CD14-positive monocyte (primary cell): ENCODE results near the gene BUB3. TPM values are rescaled to one million over a fixed set of nuclear protein-coding genes. Genes with fewer than 3 reads are reported as not detected.
A peak's percentile ranks its signal among the peaks of the same experiment; 100 is the strongest.

Source experiments
- DNase-seq, 3 donors: peaks; one replicate each; pipeline ENCODE4 v3.0.0-alpha.2; 2011 to 2022
- H2AFZ ChIP-seq: 2 replicates; pipeline ENCODE4 v1.6.0; 2012; ENCODE audit warnings: mild to moderate bottlenecking, low read depth, low read length, inconsistent platforms; ENCODE audit not compliant: insufficient read depth, poor library complexity, severe bottlenecking
- H3K27ac ChIP-seq, 2 donors: 1 replicate in 1 of 2; 2 replicates in 1 of 2; pipeline ENCODE4 v1.5.1; 2012 to 2013; ENCODE audit warnings: low read length in 2 of 2, control low read depth in 1 of 2, inconsistent platforms in 1 of 2, low read depth in 1 of 2, mild to moderate bottlenecking in 1 of 2
- H3K27me3 ChIP-seq, 2 donors: one replicate each; pipeline versions ENCODE4 v1.6.0 to v1.6.1; 2011 to 2013; ENCODE audit warnings: low read length in 2 of 2; ENCODE audit not compliant: control insufficient read depth in 2 of 2, insufficient read depth in 2 of 2
- H3K36me3 ChIP-seq, 2 donors: replicated peaks in 1 of 2; 1 replicate in 1 of 2; 2 replicates in 1 of 2; pipeline versions ENCODE4 v1.5.1 to v1.6.1; 2012 to 2013; ENCODE audit warnings: low read length in 2 of 2, control low read depth in 1 of 2, inconsistent platforms in 1 of 2, mild to moderate bottlenecking in 1 of 2; ENCODE audit not compliant: insufficient read depth in 2 of 2, control insufficient read depth in 1 of 2
- H3K4me1 ChIP-seq, 2 donors: 1 replicate in 1 of 2; 2 replicates in 1 of 2; pipeline versions ENCODE4 v1.5.1 to v1.6.1; 2012 to 2013; ENCODE audit warnings: low read length in 2 of 2, control low read depth in 1 of 2, inconsistent platforms in 1 of 2, mild to moderate bottlenecking in 1 of 2, moderate library complexity in 1 of 2; ENCODE audit not compliant: insufficient read depth in 2 of 2, control insufficient read depth in 1 of 2
- H3K4me2 ChIP-seq: replicated peaks from 2 replicates; pipeline ENCODE3; 2012; ENCODE audit warnings: low read length, moderate library complexity, mild to moderate bottlenecking; ENCODE audit not compliant: poor library complexity, severe bottlenecking; ENCODE audit errors: extremely low read depth
- H3K4me3 ChIP-seq, 3 experiments: fragments of 200-600 bp in 1 of 3; sonication (generic) in 1 of 3; replicated peaks in 1 of 3; 1 replicate in 2 of 3; 2 replicates in 1 of 3; pipeline ENCODE4 v1.5.1; 2011 to 2013; ENCODE audit warnings: low read length in 3 of 3, mild to moderate bottlenecking in 3 of 3, control low read depth in 2 of 3, low read depth in 2 of 3, inconsistent platforms in 1 of 3, moderate library complexity in 1 of 3
- H3K79me2 ChIP-seq: 2 replicates; pipeline ENCODE4 v1.6.0; 2012; ENCODE audit warnings: mild to moderate bottlenecking, control low read depth, inconsistent platforms, low read length, moderate library complexity; ENCODE audit not compliant: insufficient read depth
- H3K9ac ChIP-seq: 2 replicates; pipeline ENCODE4 v1.6.0; 2017; ENCODE audit warnings: low read length, mild to moderate bottlenecking; ENCODE audit not compliant: insufficient read depth, poor library complexity, severe bottlenecking
- H3K9me3 ChIP-seq, 2 donors: replicated peaks in 1 of 2; 1 replicate in 1 of 2; 2 replicates in 1 of 2; pipeline versions ENCODE4 v1.5.1 to v1.6.1; 2012 to 2013; ENCODE audit warnings: low read length in 2 of 2, control low read depth in 1 of 2; ENCODE audit not compliant: control insufficient read depth in 1 of 2, insufficient read depth in 1 of 2
- H4K20me1 ChIP-seq: 2 replicates; pipeline ENCODE4 v1.6.0; 2012; ENCODE audit warnings: mild to moderate bottlenecking, low read length, control low read depth, moderate library complexity; ENCODE audit not compliant: insufficient read depth
- H3K27ac Mint-ChIP-seq, 7 donors: one replicate each; pipeline ENCODE4 v1.8.0; 2020; ENCODE audit warnings: mild to moderate bottlenecking in 7 of 7, mixed read lengths in 7 of 7, moderate library complexity in 6 of 7, inconsistent platforms in 2 of 7
- H3K27me3 Mint-ChIP-seq, 3 donors: one replicate each; pipeline ENCODE4 v1.8.0; 2021 to 2022; ENCODE audit warnings: low read depth in 3 of 3, mild to moderate bottlenecking in 3 of 3, mixed read lengths in 3 of 3, moderate library complexity in 3 of 3, inconsistent platforms in 1 of 3
- H3K36me3 Mint-ChIP-seq, 2 donors: one replicate each; pipeline ENCODE4 v1.8.0; 2020; ENCODE audit warnings: mixed read lengths in 2 of 2, inconsistent platforms in 1 of 2, mild to moderate bottlenecking in 1 of 2
- H3K4me1 Mint-ChIP-seq: one replicate; pipeline ENCODE4 v1.8.0; 2020; ENCODE audit warnings: mild to moderate bottlenecking, mixed read lengths
- H3K4me3 Mint-ChIP-seq, 2 donors: one replicate each; pipeline ENCODE4 v1.8.0; 2020; ENCODE audit warnings: mild to moderate bottlenecking in 2 of 2, mixed read lengths in 2 of 2, moderate library complexity in 1 of 2
- H3K9me3 Mint-ChIP-seq, 7 donors: one replicate each; pipeline ENCODE4 v1.8.0; 2020 to 2022; ENCODE audit warnings: mixed read lengths in 7 of 7, mild to moderate bottlenecking in 6 of 7, moderate library complexity in 6 of 7, inconsistent platforms in 2 of 7
- WGBS: methylation state at CpG from one replicate; pipeline ENCODE4 v1.1.5; 2013; ENCODE audit warnings: missing lambda C conversion rate; ENCODE audit not compliant: insufficient coverage; 5-methylcytosine and 5-hydroxymethylcytosine counted together
- intact Hi-C, 2 donors: fragments of 100-400 bp; cut with micrococcal nuclease; formaldehyde crosslinking; loops; one replicate each; pipeline versions ENCODE4 v1.15.0 to v1.15.1; 2023
- polyA plus RNA-seq, 3 donors: library from polyadenylated mRNA; depleted of rRNA in 1 of 3; unstranded in 2 of 3; stranded (reverse) in 1 of 3; fragments of 300-500 nt in 2 of 3; fragments of >200 nt in 1 of 3; fragmentation: Illumina TruSeq in 2 of 3; gene quantifications; 1 replicate in 2 of 3; 2 replicates in 1 of 3; pipeline ENCODE4 v1.2.3, GENCODE V29; 2012 to 2021
- TF ChIP-seq, protein P1 (sequence below): fragments of 200-600 bp; IDR thresholded peaks from one replicate; pipeline ENCODE4 v1.8.0; 2022; ENCODE audit warnings: antibody characterized with exemption, mild to moderate bottlenecking

BUB3 gene
- polyA plus RNA-seq, 3 donors = 61.2 to 96.4 (median 80.4) TPM

GRCh38 chr10:123136806-123137642 lies 17.2 kb upstream of the BUB3 start:
- 2% methylated on average over 82 of the region's 83 CpGs for WGBS

GRCh38 chr10:123139165-123139520 lies 15.1 kb upstream of the BUB3 start:
- Histone ChIP-seq H3K9ac (no peak overlapping the region), H3K27me3 (peaks cover 86 to 96% of the 10 kb centered on the region in 2 donors), H4K20me1 (no peaks in the 10 kb centered on the region), H3K4me2 (no peak overlapping the region), H3K4me1 (peaks cover 3 to 38% of the 10 kb centered on the region in 2 donors), H3K4me3 (no peak overlapping the region), H3K9me3 (peaks cover 0 to 42% of the 10 kb centered on the region in 2 donors), H2AFZ (no peak overlapping the region), H3K27ac (no peak overlapping the region), H3K36me3 (no peaks in the 10 kb centered on the region), H3K79me2 (no peaks in the 10 kb centered on the region)
- H3K27me3 Mint-ChIP-seq = peaks cover 89 to 98% (median 92%) of the 10 kb centered on the region in 3 donors
- no peak for DNase-seq
- TF ChIP-seq, protein P1, sequence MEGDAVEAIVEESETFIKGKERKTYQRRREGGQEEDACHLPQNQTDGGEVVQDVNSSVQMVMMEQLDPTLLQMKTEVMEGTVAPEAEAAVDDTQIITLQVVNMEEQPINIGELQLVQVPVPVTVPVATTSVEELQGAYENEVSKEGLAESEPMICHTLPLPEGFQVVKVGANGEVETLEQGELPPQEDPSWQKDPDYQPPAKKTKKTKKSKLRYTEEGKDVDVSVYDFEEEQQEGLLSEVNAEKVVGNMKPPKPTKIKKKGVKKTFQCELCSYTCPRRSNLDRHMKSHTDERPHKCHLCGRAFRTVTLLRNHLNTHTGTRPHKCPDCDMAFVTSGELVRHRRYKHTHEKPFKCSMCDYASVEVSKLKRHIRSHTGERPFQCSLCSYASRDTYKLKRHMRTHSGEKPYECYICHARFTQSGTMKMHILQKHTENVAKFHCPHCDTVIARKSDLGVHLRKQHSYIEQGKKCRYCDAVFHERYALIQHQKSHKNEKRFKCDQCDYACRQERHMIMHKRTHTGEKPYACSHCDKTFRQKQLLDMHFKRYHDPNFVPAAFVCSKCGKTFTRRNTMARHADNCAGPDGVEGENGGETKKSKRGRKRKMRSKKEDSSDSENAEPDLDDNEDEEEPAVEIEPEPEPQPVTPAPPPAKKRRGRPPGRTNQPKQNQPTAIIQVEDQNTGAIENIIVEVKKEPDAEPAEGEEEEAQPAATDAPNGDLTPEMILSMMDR = no peak
- peaks cover 0 to 39% (median 16%) of the 10 kb centered on the region in 7 donors for H3K9me3 Mint-ChIP-seq
- H3K4me1 Mint-ChIP-seq = peaks cover 37% of the 10 kb centered on the region
- WGBS = 11% methylated on average over 4 of the region's 7 CpGs
- peaks cover 0 to 14% of the 10 kb centered on the region in 2 donors for H3K36me3 Mint-ChIP-seq
- intact Hi-C loops = loop anchor here in 1 of 2 donors (10.0 kb wide), 1 partner anchor 826 kb away; no protein-coding TSS in a partner anchor
- peak overlapping the region in 1 of 2 donors; percentile 74 for H3K4me3 Mint-ChIP-seq
- no peak overlapping the region for H3K27ac Mint-ChIP-seq

More at GRCh38 chr10:123136806-123137642, 17.2 kb upstream of the BUB3 start:
- Mint-ChIP-seq H3K27me3 (peaks cover 89 to 98% (median 92%) of the 10 kb centered on the region in 3 donors), H3K36me3 (peaks cover 0 to 9% of the 10 kb centered on the region in 2 donors), H3K4me1 (peaks cover 43% of the 10 kb centered on the region), H3K27ac (peak overlapping the region in 1 of 7 donors; percentile 23), H3K4me3 (peak overlapping the region in 1 of 2 donors; percentile 91), H3K9me3 (peaks cover 0 to 37% (median 17%) of the 10 kb centered on the region in 7 donors)
- no peak overlapping the region for H3K27ac ChIP-seq
- H3K27me3 ChIP-seq = peaks cover 86 to 96% of the 10 kb centered on the region in 2 donors
- no peaks in the 10 kb centered on the region for H4K20me1 ChIP-seq
- no peaks in the 10 kb centered on the region for H3K36me3 ChIP-seq
- intact Hi-C loops = loop anchor here in 1 of 2 donors (10.0 kb wide), 1 partner anchor 828 kb away; no protein-coding TSS in a partner anchor
- no peak overlapping the region for H3K9ac ChIP-seq
- peak overlapping the region in 1 of 3 experiments; percentile 11 for H3K4me3 ChIP-seq
- peaks cover 7 to 50% of the 10 kb centered on the region in 2 donors for H3K4me1 ChIP-seq
- H3K79me2 ChIP-seq = no peaks in the 10 kb centered on the region
- no peak for DNase-seq
- H3K9me3 ChIP-seq = peaks cover 0 to 51% of the 10 kb centered on the region in 2 donors
- H3K4me2 ChIP-seq = peak overlapping the region; percentile 44
- H2AFZ ChIP-seq = no peak overlapping the region
- TF ChIP-seq, protein P1 = no peak
